ENCODE results near the gene PIGW. TPM values are rescaled to one million over a fixed set of nuclear protein-coding genes. Genes with fewer than 3 reads are reported as not detected.

Gene PIGW
- total and polyA plus RNA-seq, 10 of the 15 experiments (the other 5 are each of a cell fraction or from before 2014, with no cell fraction given), result 6.0 to 31.5 (median 13.8) TPM

DNA sequence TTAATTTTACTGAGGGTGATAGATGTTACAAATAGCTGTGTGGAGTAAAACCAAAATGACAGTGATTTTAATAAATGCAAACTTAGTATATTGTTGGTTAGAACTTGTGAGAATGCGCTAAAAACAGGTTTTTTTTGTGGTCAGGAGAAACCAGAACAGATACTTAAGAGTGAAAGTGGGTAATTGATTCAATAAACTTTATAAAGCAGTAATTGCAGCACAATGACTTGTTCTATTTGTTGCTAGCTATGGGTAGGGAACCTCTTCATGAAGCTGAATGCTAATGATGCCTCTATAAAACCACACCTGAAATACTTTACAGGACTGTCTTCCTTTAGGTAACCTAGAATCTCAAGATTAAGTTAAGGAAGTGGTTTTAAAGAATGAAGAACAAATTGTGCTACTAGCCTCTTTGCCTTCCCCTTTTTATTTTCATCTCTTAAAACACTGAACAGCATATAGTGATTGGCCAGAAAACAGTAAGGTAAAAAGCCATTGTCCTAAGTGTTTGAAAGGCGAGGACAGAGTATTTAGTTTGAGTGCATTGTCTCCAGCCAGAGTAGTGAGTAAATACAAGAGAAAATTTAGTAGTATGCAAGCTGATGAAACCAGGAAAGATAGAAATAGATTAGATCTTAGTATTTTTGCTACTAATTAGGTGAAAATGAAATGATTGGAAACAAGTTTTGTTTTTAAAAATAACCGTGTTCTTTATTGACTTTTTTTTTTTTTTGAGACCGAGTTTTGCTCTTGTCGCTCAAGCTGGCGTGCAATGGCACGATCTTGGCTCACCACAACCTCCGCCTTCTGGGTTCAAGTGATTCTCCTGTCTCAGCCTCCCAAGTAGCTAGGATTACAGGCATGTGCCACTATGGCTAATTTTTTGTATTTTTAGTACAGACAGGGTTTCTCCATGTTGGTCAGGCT lies 16.0 kb downstream of the PIGW start (continued):
- TF ChIP-seq, protein P1, sequence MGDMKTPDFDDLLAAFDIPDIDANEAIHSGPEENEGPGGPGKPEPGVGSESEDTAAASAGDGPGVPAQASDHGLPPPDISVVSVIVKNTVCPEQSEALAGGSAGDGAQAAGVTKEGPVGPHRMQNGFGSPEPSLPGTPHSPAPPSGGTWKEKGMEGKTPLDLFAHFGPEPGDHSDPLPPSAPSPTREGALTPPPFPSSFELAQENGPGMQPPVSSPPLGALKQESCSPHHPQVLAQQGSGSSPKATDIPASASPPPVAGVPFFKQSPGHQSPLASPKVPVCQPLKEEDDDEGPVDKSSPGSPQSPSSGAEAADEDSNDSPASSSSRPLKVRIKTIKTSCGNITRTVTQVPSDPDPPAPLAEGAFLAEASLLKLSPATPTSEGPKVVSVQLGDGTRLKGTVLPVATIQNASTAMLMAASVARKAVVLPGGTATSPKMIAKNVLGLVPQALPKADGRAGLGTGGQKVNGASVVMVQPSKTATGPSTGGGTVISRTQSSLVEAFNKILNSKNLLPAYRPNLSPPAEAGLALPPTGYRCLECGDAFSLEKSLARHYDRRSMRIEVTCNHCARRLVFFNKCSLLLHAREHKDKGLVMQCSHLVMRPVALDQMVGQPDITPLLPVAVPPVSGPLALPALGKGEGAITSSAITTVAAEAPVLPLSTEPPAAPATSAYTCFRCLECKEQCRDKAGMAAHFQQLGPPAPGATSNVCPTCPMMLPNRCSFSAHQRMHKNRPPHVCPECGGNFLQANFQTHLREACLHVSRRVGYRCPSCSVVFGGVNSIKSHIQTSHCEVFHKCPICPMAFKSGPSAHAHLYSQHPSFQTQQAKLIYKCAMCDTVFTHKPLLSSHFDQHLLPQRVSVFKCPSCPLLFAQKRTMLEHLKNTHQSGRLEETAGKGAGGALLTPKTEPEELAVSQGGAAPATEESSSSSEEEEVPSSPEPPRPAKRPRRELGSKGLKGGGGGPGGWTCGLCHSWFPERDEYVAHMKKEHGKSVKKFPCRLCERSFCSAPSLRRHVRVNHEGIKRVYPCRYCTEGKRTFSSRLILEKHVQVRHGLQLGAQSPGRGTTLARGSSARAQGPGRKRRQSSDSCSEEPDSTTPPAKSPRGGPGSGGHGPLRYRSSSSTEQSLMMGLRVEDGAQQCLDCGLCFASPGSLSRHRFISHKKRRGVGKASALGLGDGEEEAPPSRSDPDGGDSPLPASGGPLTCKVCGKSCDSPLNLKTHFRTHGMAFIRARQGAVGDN (IDR thresholded peaks at IDR 0.05), result no peak
- 0 out of 2 replicates have a peak, but pooled peaks have one; percentile 8 for TF ChIP-seq ZNF384 (IDR thresholded peaks at IDR 0.05; ENCODE audit: borderline replicate concordance, low read depth, low read length)
- peak; percentile 97 for TF ChIP-seq RUNX3 (IDR thresholded peaks at IDR 0.05; ENCODE audit: low read length)
- TF ChIP-seq TCF3 (IDR thresholded peaks at IDR 0.05; ENCODE audit: borderline replicate concordance, insufficient read depth, low read depth, low read length), result no peak
- 0 out of 2 replicates have a peak, but pooled peaks have one; percentile 41 for TF ChIP-seq IRF4 (IDR thresholded peaks at IDR 0.05; ENCODE audit: low read depth, low read length)
- TF ChIP-seq, protein P2, sequence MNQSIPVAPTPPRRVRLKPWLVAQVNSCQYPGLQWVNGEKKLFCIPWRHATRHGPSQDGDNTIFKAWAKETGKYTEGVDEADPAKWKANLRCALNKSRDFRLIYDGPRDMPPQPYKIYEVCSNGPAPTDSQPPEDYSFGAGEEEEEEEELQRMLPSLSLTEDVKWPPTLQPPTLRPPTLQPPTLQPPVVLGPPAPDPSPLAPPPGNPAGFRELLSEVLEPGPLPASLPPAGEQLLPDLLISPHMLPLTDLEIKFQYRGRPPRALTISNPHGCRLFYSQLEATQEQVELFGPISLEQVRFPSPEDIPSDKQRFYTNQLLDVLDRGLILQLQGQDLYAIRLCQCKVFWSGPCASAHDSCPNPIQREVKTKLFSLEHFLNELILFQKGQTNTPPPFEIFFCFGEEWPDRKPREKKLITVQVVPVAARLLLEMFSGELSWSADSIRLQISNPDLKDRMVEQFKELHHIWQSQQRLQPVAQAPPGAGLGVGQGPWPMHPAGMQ (IDR thresholded peaks at IDR 0.05; ENCODE audit: borderline replicate concordance), result no peak
- TF ChIP-seq, protein P3, sequence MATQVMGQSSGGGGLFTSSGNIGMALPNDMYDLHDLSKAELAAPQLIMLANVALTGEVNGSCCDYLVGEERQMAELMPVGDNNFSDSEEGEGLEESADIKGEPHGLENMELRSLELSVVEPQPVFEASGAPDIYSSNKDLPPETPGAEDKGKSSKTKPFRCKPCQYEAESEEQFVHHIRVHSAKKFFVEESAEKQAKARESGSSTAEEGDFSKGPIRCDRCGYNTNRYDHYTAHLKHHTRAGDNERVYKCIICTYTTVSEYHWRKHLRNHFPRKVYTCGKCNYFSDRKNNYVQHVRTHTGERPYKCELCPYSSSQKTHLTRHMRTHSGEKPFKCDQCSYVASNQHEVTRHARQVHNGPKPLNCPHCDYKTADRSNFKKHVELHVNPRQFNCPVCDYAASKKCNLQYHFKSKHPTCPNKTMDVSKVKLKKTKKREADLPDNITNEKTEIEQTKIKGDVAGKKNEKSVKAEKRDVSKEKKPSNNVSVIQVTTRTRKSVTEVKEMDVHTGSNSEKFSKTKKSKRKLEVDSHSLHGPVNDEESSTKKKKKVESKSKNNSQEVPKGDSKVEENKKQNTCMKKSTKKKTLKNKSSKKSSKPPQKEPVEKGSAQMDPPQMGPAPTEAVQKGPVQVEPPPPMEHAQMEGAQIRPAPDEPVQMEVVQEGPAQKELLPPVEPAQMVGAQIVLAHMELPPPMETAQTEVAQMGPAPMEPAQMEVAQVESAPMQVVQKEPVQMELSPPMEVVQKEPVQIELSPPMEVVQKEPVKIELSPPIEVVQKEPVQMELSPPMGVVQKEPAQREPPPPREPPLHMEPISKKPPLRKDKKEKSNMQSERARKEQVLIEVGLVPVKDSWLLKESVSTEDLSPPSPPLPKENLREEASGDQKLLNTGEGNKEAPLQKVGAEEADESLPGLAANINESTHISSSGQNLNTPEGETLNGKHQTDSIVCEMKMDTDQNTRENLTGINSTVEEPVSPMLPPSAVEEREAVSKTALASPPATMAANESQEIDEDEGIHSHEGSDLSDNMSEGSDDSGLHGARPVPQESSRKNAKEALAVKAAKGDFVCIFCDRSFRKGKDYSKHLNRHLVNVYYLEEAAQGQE (IDR thresholded peaks at IDR 0.05; ENCODE audit: low read depth, low read length), result no peak
- peak; percentile 46; the same call in 1 of the 2 replicates for TF ChIP-seq JUNB (IDR thresholded peaks at IDR 0.05)
- peak; percentile 71; the same call in 1 of the 2 replicates for TF ChIP-seq DPF2 (IDR thresholded peaks at IDR 0.05)
- TF ChIP-seq POLR2AphosphoS5 (IDR thresholded peaks at IDR 0.05; ENCODE audit: low read length), result no peak
- TF ChIP-seq ETV6 (conservative IDR thresholded peaks at IDR 0.05 in 1 of 2, IDR thresholded peaks at IDR 0.05 in 1 of 2; ENCODE audit: borderline replicate concordance in 1 of 2, low read depth in 1 of 2), result peak in 1 of 2 experiments; percentile 16; a peak in 1 of 4 replicates
- TF ChIP-seq FOXK2 (IDR thresholded peaks at IDR 0.05), result no peak
- TF ChIP-seq SREBF1 (IDR thresholded peaks at IDR 0.05; ENCODE audit: low read length), result 0 out of 2 replicates have a peak, but pooled peaks have one; percentile 10
- 0 out of 2 replicates have a peak, but pooled peaks have one; percentile 4 for TF ChIP-seq CREB1 (IDR thresholded peaks at IDR 0.05; ENCODE audit: low read depth)
- TF ChIP-seq, protein P4, sequence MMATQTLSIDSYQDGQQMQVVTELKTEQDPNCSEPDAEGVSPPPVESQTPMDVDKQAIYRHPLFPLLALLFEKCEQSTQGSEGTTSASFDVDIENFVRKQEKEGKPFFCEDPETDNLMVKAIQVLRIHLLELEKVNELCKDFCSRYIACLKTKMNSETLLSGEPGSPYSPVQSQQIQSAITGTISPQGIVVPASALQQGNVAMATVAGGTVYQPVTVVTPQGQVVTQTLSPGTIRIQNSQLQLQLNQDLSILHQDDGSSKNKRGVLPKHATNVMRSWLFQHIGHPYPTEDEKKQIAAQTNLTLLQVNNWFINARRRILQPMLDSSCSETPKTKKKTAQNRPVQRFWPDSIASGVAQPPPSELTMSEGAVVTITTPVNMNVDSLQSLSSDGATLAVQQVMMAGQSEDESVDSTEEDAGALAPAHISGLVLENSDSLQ (IDR thresholded peaks at IDR 0.05), result peak; percentile 72
- TF ChIP-seq FOXM1 (IDR thresholded peaks at IDR 0.05; ENCODE audit: low read depth, low read length), result 0 out of 2 replicates have a peak, but pooled peaks have one; percentile 14
- TF ChIP-seq NR2F1 (conservative IDR thresholded peaks at IDR 0.05), result peak; percentile 61; the same call in 1 of the 2 replicates
- TF ChIP-seq IKZF1 (conservative IDR thresholded peaks at IDR 0.05), result peak; percentile 33; the same call in 1 of the 2 replicates
- peak; percentile 34; the same call in 1 of the 2 replicates for TF ChIP-seq CBFB (IDR thresholded peaks at IDR 0.05; ENCODE audit: low read depth)
- peak; percentile 95 for TF ChIP-seq ZNF217 (IDR thresholded peaks at IDR 0.05)
